HG03565 (cell line): ENCODE measurements around the gene EEF1AKMT3.
A peak's percentile ranks its signal among the peaks of the same experiment; 100 is the strongest.

ENCODE experiments used
- ATAC-seq: cut with Tn5 transposase; IDR thresholded peaks from one replicate; pipeline ENCODE4 v1.9.1; 2021; ENCODE audit warnings: mild to moderate bottlenecking, moderate library complexity; ENCODE audit not compliant: unreplicated experiment

EEF1AKMT3 gene

GRCh38 chr12:57735198-57735855, 37.1 kb upstream of the EEF1AKMT3 start:
- no peak for ATAC-seq

DNA sequence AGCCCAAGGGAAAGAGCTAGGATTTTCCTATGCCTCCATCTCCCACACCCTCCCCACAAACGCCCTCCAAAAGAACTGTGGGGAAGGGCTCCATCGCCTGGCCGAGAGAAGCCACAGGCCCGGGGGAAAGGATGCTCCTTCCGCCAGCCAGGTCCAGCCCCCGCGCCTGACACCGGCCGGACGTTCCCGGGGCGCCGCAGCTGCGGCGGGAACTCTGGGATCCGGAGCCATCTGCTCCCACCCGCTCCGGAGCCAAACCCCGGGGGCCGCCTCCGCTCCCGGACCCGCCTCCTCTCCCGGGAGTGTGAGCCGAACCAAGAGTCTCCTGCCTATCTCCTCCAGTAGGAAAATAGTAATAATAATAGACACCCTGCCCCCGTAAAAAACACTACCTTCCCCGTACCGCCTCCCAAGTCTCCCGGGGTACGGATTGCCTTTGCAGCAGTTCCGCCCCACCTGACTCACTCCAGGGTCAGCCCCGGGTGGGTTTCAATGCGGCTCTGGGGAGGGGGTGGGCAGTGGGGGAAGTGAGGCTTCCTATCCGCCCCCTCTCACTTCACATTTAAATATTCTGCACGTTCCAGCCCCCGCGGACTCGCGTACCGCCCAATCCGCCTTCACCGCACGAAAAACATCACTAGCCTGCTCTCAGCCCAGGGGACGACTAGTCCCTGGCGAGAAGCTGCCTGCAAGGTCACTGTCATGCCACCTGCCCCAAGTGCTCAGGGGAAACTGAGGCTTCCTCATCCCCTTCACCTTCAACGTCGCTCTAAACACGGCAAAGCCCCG, 36.3 kb upstream of the EEF1AKMT3 start:
- no peak for ATAC-seq

GRCh38 chr12:57736741-57737466, 35.5 kb upstream of the EEF1AKMT3 start:
- ATAC-seq, result no peak

DNA sequence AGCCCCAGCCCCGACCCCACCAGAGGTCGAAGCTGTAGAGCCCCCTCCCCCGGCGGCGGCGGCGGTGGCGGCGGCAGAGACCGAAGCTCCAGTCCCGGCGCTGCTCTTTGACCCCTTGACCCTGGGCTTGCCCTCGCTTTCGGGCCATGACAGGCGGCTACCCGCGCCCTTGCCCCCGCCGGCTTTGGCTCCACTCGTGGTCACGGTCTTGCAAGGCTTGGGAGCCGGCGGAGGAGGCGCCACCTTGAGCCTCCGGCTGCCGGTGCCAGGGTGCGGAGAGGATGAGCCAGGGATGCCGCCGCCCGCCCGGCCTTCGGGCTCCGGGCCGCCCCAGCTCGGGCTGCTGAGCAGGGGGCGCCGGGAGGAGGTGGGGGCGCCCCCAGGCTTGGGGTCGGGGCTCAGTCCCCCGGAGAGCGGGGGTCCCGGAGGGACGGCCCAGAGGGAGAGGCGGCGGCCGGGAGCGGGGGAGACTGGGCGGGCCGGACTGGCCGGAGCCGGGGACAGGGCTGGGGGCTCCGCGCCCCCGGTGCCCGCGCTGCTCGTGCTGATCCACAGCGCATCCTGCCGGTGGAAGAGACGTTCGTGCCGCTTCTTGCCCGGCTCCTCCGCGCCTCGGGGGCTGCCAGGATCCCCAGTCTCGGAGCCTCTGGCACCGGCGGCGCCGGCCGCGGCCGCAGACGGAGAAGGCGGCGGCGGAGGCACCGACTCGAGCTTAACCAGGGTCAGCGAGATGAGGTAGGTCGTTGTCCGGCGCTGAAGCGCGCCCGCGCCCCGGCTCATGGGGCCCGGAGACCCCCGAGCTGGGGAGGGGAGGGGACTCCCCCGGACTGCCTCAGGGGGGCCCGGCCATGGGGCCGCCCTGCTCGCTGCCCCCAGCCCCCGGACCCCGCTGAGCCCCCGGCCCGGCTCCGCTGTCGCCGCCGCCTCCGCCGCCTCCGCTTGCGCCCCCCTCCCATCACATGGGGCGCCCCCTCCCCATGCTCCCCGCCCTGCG, 34.6 kb upstream of the EEF1AKMT3 start:
- no peak for ATAC-seq

GRCh38 chr12:57738661-57739237, 33.7 kb upstream of the EEF1AKMT3 start, which contains the start of gene AGAP2:
Gene AGAP2, minus strand, starts transcription at chr12:57738742. Its CDS starts 496 bp downstream, at chr12:57738246.
- ATAC-seq, result no peak

DNA sequence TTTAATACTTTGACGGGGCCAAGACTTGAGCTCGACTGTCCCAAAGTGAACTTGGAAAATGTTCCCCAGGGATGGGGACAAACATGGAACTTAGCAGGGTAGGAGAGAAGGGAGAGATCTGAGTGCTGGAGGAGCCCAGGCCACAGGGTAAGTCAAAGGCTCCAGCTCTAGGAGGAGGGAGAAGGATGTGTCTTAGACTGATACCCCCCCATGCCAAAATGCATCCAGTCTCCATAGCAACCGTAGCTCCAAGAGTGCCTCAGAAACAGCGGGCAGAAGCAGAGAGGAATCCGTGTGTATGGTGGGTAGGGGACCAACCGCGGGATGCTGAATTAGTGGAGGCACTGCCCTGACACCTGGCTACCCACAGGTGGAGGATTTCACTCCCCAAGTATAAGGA, 33.0 kb upstream of the EEF1AKMT3 start:
- ATAC-seq, result no peak

DNA sequence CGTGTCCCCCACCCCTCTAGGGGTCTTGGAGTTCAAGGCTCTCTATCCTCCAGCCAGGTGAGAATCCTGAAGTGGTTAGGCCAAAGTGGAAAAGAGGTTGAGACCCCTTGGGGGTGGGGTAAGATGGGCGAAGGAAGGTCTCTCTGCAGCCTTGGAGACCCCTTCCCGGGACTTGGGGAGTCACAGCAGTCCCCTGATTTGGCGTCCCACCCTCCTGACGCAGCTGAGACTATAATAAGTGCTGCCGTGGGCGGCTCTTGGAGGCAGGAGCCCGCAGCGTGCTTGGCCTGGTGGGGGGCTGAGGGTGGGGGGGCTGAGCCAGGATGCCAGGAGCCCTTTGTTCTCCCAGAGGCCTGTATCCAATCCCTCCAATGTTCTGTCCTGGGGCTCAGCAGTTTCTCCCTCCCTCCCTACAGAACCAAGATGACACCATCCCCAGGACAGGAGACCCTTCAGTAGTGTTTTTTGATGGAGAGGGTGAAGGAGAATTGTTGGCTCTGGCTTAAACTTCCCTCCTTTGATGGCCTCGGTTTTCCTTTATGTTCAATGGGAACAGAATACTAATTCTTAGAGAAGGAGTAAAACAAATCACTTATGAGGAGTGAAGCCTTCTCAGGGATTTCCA, 32.4 kb upstream of the EEF1AKMT3 start:
- ATAC-seq, result no peak

- peak; percentile 44 for ATAC-seq
Measured at GRCh38 chr12:57740656-57741412, 31.6 kb upstream of the EEF1AKMT3 start.

GRCh38 chr12:57741413-57741789, 31.0 kb upstream of the EEF1AKMT3 start:
- no peak for ATAC-seq

GRCh38 chr12:57741844-57742738, 30.3 kb upstream of the EEF1AKMT3 start:
- peak; percentile 31 for ATAC-seq

DNA sequence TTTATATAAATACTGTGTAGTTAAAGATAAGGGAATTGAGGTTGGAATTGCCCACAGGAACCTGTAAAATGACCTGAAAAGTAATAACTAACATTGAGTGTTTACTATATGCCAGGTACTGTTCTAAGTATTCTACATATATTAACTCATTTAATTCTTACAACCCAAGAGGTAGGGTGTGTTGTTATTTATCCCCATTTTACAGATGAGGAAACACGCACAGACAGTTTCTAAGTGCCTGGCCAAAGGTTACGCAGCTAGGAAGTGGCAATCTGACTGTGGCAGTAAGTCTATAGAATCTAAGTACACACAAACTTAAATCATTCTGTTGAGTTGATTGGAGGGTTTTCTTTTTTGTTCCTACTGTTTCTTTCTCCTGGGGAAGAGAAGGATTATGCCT, 28.6 kb upstream of the EEF1AKMT3 start:
- no peak for ATAC-seq

DNA sequence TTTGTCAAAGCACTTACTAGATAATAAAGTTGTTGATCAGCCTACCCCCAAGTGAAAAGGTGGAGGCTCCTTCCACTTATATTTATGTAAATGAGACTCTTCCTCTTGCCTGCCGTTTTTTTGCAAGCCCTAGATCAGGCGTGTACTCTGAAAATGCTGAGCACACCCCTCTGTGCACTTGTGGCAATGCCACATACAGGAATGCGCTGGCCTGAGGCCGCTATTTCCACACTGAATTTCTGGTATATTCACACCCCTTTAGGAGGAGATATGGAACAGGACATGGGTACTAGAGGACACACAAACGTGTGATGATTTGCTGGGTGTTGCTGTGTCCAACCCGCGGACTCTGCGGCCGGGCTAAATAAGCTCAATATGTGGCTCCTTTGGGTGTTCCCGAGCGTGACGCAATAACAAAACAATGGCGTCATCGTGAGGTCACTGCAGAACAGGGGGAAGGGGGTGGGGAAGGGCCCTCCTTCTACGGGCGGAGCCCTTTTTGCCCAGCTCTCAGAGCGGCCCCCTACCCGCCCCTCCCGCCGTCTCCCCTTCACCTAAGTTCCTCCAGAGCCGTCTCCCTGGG, 28.1 kb upstream of the EEF1AKMT3 start:
- peak; percentile 13 for ATAC-seq

DNA sequence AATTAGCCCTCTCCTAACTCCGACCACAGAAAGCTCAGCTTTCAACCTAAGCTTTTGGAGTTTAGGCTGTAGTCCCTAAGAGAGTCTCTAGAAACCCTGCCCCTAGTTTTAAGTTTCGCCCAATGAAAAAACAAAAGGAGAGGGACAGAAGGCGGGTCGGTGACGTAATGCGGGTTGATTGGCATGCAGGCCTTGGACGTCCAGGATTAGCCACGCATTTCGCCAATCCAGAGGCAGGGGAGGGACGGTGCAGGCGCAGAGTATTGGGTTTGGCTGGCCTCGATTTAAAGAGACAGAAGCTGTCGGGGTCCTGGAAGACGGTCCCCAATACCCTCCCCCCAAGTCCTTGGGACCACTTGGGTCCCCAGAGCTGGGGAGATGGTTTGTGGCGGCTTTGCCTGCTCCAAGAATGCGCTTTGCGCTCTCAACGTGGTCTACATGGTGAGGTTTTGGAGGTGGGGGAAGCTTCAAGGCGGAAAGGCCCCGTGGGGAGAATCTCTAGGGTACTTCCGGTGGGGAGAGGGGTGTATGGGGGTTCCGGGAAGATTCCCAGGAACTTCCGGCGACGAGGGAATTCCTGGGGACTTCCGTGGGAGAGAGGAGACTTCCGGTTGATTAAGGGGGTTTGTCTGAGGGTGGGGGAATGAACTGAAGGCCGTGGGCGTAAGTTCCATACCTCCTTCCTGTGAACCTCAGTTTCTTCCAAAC, 27.5 kb upstream of the EEF1AKMT3 start, which contains the start of gene TSPAN31:
Gene TSPAN31, plus strand, starts transcription at position 263 of the 708 bp plus-strand sequence. Its CDS starts 116 bp downstream, at position 379.
- ATAC-seq, result peak; percentile 74

GRCh38 chr12:57745485-57745881, 26.9 kb upstream of the EEF1AKMT3 start:
- no peak for ATAC-seq

- ATAC-seq, result no peak
Measured at GRCh38 chr12:57746025-57746424, 26.4 kb upstream of the EEF1AKMT3 start.

DNA sequence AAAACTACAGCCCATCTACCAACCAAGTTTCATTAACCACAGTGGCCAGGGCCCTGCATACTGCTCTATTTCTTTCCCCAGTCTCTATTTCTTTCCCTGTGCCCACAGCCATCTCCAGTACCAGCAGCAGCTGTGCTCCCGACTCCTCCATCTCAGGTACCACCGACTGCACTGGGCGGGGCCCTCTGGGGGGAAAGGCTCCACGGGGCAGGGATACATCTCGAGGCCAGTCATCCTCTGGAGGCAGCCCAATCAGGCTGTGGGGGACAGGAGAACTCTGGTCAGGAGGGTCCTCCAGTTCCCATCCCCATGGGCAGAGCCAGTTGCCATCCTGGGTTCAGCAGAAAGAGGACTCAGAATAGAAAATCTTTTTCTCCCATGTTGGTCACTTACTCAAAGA, 23.4 kb upstream of the EEF1AKMT3 start:
- ATAC-seq, result no peak
